Naive B cell (primary cell): ENCODE data around the gene TIAM1. TPM values are rescaled to one million over a fixed set of nuclear protein-coding genes. Genes with fewer than 3 reads are reported as not detected.

ENCODE experiments used
- ATAC-seq, 2 donors: fragments of 150-1000 bp; cut with Tn5 transposase; 2 replicates each; pipeline ENCODE4 v1.10.0; 2021; ENCODE audit warnings: low read depth in 2 of 2, mild to moderate bottlenecking in 2 of 2, moderate library complexity in 2 of 2
- DNase-seq: peaks from one replicate; pipeline ENCODE4 v3.0.0; 2022
- H3K27ac Mint-ChIP-seq, 6 donors: one replicate each; pipeline ENCODE4 v1.8.0; 2020 to 2022; ENCODE audit warnings: mild to moderate bottlenecking in 6 of 6, mixed read lengths in 6 of 6, moderate library complexity in 5 of 6, inconsistent platforms in 2 of 6
- H3K27me3 Mint-ChIP-seq, 3 donors: one replicate each; pipeline ENCODE4 v1.8.0; 2021 to 2022; ENCODE audit warnings: mixed read lengths in 3 of 3, mild to moderate bottlenecking in 1 of 3
- H3K36me3 Mint-ChIP-seq, 2 donors: one replicate each; pipeline ENCODE4 v1.8.0; 2020 to 2022; ENCODE audit warnings: mixed read lengths in 2 of 2, inconsistent platforms in 1 of 2, mild to moderate bottlenecking in 1 of 2
- H3K4me1 Mint-ChIP-seq, 3 donors: one replicate each; pipeline ENCODE4 v1.8.0; 2020 to 2022; ENCODE audit warnings: mixed read lengths in 3 of 3, inconsistent platforms in 1 of 3, mild to moderate bottlenecking in 1 of 3, moderate library complexity in 1 of 3
- H3K4me3 Mint-ChIP-seq, 8 donors: one replicate each; pipeline ENCODE4 v1.8.0; 2020 to 2022; ENCODE audit warnings: mild to moderate bottlenecking in 8 of 8, mixed read lengths in 8 of 8, moderate library complexity in 8 of 8, inconsistent platforms in 2 of 8
- H3K9me3 Mint-ChIP-seq, 7 donors: one replicate each; pipeline ENCODE4 v1.8.0; 2020 to 2022; ENCODE audit warnings: mixed read lengths in 7 of 7, mild to moderate bottlenecking in 5 of 7, inconsistent platforms in 2 of 7, moderate library complexity in 1 of 7
- polyA plus RNA-seq, 6 donors: library from polyadenylated mRNA; unstranded; fragments of 300-500 nt; fragmentation: Illumina TruSeq; gene quantifications; one replicate each; pipeline ENCODE4 v1.2.3, GENCODE V29; 2021; ENCODE audit warnings: low read depth in 6 of 6

Gene TIAM1
- polyA plus RNA-seq, 6 donors from 2014 or later: 0.05 to 0.31 (median 0.11) TPM; not detected in 2

- Mint-ChIP-seq H3K27ac (no peak overlapping the region), H3K4me3 (no peak overlapping the region), H3K36me3 (no peaks in the 10 kb centered on the region), H3K4me1 (peaks cover 5 to 7% (median 6%) of the 10 kb centered on the region in 3 donors), H3K27me3 (peaks cover 0 to 7% (median 4%) of the 10 kb centered on the region in 3 donors), H3K9me3 (no peaks in the 10 kb centered on the region)
- ATAC-seq: no peak
- no peak for DNase-seq
Measured at GRCh38 chr21:31140025-31140424, 204.0 kb downstream of the TIAM1 start.

GRCh38 chr21:31137960-31138359 lies 206.1 kb downstream of the TIAM1 start:
- ATAC-seq (no peak), DNase-seq (no peak)
- Mint-ChIP-seq H3K9me3 (no peaks in the 10 kb centered on the region), H3K27ac (no peak overlapping the region), H3K36me3 (no peaks in the 10 kb centered on the region), H3K4me3 (no peak overlapping the region), H3K4me1 (peaks cover 8 to 13% (median 11%) of the 10 kb centered on the region in 3 donors), H3K27me3 (peaks cover 0 to 7% (median 4%) of the 10 kb centered on the region in 3 donors)

DNA sequence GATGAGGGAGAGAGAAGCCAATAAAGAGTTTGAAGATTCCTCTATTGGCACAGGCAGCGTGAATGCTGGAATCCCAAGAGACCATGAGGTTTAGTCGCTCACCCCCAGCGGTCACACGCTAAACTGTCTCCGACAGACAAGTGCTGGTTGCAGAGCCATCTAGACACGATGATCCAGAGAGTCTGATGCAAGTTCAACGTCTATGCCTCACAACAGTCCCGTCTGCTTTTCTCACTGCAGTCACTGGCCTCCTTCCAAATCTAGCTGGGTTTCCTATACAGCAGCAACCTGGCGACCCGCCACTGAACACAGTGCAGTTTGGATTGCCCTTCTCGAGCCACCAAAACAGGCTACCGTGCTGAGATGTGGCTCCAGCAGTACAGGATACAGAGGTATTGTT lies 207.2 kb downstream of the TIAM1 start:
- H3K27ac Mint-ChIP-seq: no peak overlapping the region
- no peaks in the 10 kb centered on the region for H3K9me3 Mint-ChIP-seq
- ATAC-seq: peak; percentile 41 to 61
- DNase-seq: peak; percentile 9
- H3K4me3 Mint-ChIP-seq: peak overlapping the region in 1 of 8 donors; percentile 17
- H3K27me3 Mint-ChIP-seq: peaks cover 0 to 7% (median 4%) of the 10 kb centered on the region in 3 donors
- H3K4me1 Mint-ChIP-seq: peaks cover 15 to 21% (median 21%) of the 10 kb centered on the region in 3 donors
- no peaks in the 10 kb centered on the region for H3K36me3 Mint-ChIP-seq

DNA sequence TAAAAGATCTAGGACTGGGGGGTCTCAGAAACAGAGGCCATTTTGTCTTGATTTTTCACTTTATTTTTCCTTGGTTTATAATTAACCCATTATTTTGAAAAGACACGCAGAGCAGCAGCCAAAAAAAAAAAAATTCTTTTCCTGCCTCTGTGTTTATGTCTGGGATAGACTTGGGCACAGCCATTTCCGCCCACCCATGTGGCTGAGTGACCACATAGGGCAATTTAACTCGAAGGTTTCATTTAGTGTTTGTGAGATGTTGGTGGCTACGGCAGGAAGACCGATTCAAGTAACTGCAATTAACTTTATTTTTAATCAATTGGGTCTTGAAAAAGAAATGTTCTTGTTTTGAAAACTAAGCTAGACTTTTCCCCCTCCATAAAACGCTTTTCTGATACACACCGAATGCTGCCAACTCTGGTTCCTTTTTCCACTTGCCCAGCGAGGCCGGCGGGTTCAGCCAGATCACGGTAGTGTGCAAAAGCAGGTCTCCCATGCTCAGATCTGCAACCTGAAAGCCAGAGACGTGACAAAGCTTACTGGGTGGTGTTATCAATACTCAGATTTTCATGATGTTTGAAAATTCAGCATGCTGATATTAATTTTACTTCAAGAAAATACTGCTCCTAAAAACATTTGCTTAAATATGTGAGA lies 208.4 kb downstream of the TIAM1 start:
- H3K27ac Mint-ChIP-seq: no peak overlapping the region
- H3K36me3 Mint-ChIP-seq: no peaks in the 10 kb centered on the region
- H3K4me3 Mint-ChIP-seq: no peak overlapping the region
- H3K9me3 Mint-ChIP-seq: no peaks in the 10 kb centered on the region
- no peak for ATAC-seq
- no peak for DNase-seq
- H3K4me1 Mint-ChIP-seq: peaks cover 15 to 21% (median 21%) of the 10 kb centered on the region in 3 donors
- peaks cover 0 to 7% (median 4%) of the 10 kb centered on the region in 3 donors for H3K27me3 Mint-ChIP-seq

GRCh38 chr21:31133243-31133830 lies 210.7 kb downstream of the TIAM1 start:
- Mint-ChIP-seq H3K9me3 (peaks cover 0 to 9% (median 0%) of the 10 kb centered on the region in 7 donors), H3K36me3 (no peaks in the 10 kb centered on the region), H3K4me1 (peaks cover 15 to 21% (median 21%) of the 10 kb centered on the region in 3 donors)

GRCh38 chr21:31132574-31133242 lies 211.4 kb downstream of the TIAM1 start:
- H3K9me3 Mint-ChIP-seq: peaks cover 0 to 9% (median 0%) of the 10 kb centered on the region in 7 donors
- peak overlapping the region in 3 of 6 donors; percentile 16 to 77 (median 27) for H3K27ac Mint-ChIP-seq
- DNase-seq (no peak), ATAC-seq (no peak)
- H3K4me1 Mint-ChIP-seq: peaks cover 15 to 21% (median 21%) of the 10 kb centered on the region in 3 donors
- peak overlapping the region in 2 of 8 donors; percentile 4 for H3K4me3 Mint-ChIP-seq
- H3K27me3 Mint-ChIP-seq: peaks cover 0 to 7% (median 4%) of the 10 kb centered on the region in 3 donors
- H3K36me3 Mint-ChIP-seq: no peaks in the 10 kb centered on the region

More at GRCh38 chr21:31133243-31133830, 210.7 kb downstream of the TIAM1 start:
- ATAC-seq (no peak), DNase-seq (no peak)
- Mint-ChIP-seq H3K4me3 (peak overlapping the region in 1 of 8 donors; percentile 45), H3K27ac (peak overlapping the region in 1 of 6 donors; percentile 16), H3K27me3 (peaks cover 0 to 7% (median 4%) of the 10 kb centered on the region in 3 donors)

DNA sequence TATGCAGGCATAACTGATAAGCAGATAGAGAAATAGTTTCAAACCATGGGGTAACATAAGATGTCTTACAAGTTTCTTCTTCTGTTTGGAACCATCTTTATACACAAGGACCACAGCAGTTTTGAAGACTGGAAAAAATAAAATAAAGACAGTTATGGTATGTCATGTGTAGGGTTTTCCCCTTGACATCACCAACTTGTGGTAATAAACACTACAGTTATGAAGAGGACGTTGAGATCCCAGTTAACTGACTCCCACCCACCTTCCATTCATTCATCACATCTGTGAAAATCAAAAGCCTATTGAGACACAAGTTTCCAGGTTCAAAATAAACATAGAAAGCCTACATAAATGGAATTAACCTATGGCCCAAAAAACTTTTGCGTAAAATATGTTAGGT lies 213.2 kb downstream of the TIAM1 start:
- H3K27me3 Mint-ChIP-seq: no peaks in the 10 kb centered on the region
- peaks cover 0 to 9% (median 0%) of the 10 kb centered on the region in 7 donors for H3K9me3 Mint-ChIP-seq
- peaks cover 10 to 15% (median 13%) of the 10 kb centered on the region in 3 donors for H3K4me1 Mint-ChIP-seq
- no peaks in the 10 kb centered on the region for H3K36me3 Mint-ChIP-seq
- no peak overlapping the region for H3K27ac Mint-ChIP-seq
- ATAC-seq (no peak), DNase-seq (no peak)
- peak overlapping the region in 1 of 8 donors; percentile 24 for H3K4me3 Mint-ChIP-seq

GRCh38 chr21:31128234-31128633 lies 215.8 kb downstream of the TIAM1 start:
- DNase-seq (no peak), ATAC-seq (no peak)
- Mint-ChIP-seq H3K36me3 (no peaks in the 10 kb centered on the region), H3K9me3 (peaks cover 0 to 9% (median 0%) of the 10 kb centered on the region in 7 donors), H3K27ac (peak overlapping the region in 1 of 6 donors; percentile 15), H3K27me3 (no peaks in the 10 kb centered on the region), H3K4me3 (no peak overlapping the region), H3K4me1 (peaks cover 9 to 12% (median 11%) of the 10 kb centered on the region in 3 donors)

DNA sequence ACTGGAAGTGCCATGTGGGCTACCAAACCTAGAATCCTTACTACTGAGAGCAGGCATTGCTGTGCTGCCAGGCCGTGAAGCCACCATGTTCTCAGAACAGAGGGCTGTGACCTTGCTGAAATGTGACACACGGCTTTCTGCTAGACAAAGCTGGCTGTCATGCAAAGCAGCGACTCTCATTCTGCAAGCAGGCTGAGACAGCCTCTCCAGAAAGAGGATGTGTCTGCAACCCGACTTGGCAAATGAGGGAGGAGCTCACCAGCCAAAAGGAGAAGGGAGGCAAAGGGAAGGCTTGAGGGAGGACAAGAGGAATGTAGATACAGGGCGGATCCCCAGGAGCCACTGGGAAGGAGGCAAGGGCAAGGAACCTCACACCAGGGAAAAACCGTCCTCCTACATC lies 220.1 kb downstream of the TIAM1 start:
- H3K4me3 Mint-ChIP-seq: no peak overlapping the region
- ATAC-seq (no peak), DNase-seq (no peak)
- peak overlapping the region in 2 of 6 donors; percentile 52 to 60 for H3K27ac Mint-ChIP-seq
- no peaks in the 10 kb centered on the region for H3K36me3 Mint-ChIP-seq
- H3K4me1 Mint-ChIP-seq: no peaks in the 10 kb centered on the region
- no peaks in the 10 kb centered on the region for H3K9me3 Mint-ChIP-seq
- H3K27me3 Mint-ChIP-seq: no peaks in the 10 kb centered on the region

- no peak for DNase-seq
- no peaks in the 10 kb centered on the region for H3K27me3 Mint-ChIP-seq
- H3K27ac Mint-ChIP-seq: peak overlapping the region in 1 of 6 donors; percentile 9
- no peaks in the 10 kb centered on the region for H3K36me3 Mint-ChIP-seq
- no peaks in the 10 kb centered on the region for H3K9me3 Mint-ChIP-seq
- H3K4me1 Mint-ChIP-seq: no peaks in the 10 kb centered on the region
- no peak for ATAC-seq
- H3K4me3 Mint-ChIP-seq: no peak overlapping the region
Measured at GRCh38 chr21:31119199-31119598, 224.9 kb downstream of the TIAM1 start.

- Mint-ChIP-seq H3K4me3 (no peak overlapping the region), H3K27ac (peak overlapping the region in 1 of 6 donors; percentile 62), H3K4me1 (no peaks in the 10 kb centered on the region), H3K27me3 (no peaks in the 10 kb centered on the region), H3K36me3 (no peaks in the 10 kb centered on the region), H3K9me3 (no peaks in the 10 kb centered on the region)
- ATAC-seq (no peak), DNase-seq (no peak)
Measured at GRCh38 chr21:31117128-31117916, 226.7 kb downstream of the TIAM1 start.

GRCh38 chr21:31115249-31115648 lies 228.8 kb downstream of the TIAM1 start:
- no peak for ATAC-seq
- H3K36me3 Mint-ChIP-seq: no peaks in the 10 kb centered on the region
- no peak for DNase-seq
- no peaks in the 10 kb centered on the region for H3K27me3 Mint-ChIP-seq
- H3K4me3 Mint-ChIP-seq: no peak overlapping the region
- H3K4me1 Mint-ChIP-seq: no peaks in the 10 kb centered on the region
- H3K9me3 Mint-ChIP-seq: no peaks in the 10 kb centered on the region
- H3K27ac Mint-ChIP-seq: peak overlapping the region in 1 of 6 donors; percentile 88

- no peaks in the 10 kb centered on the region for H3K27me3 Mint-ChIP-seq
- H3K4me1 Mint-ChIP-seq: peaks cover 8 to 16% (median 12%) of the 10 kb centered on the region in 3 donors
- peaks cover 0 to 11% (median 0%) of the 10 kb centered on the region in 7 donors for H3K9me3 Mint-ChIP-seq
- no peak overlapping the region for H3K4me3 Mint-ChIP-seq
- no peak for DNase-seq
- no peak for ATAC-seq
- no peaks in the 10 kb centered on the region for H3K36me3 Mint-ChIP-seq
- H3K27ac Mint-ChIP-seq: no peak overlapping the region
Measured at GRCh38 chr21:31111093-31111492, 233.0 kb downstream of the TIAM1 start.
